Trophoblast cell (in vitro differentiated cells and primary cell): ENCODE results near the gene IDE.

Experiments
- DNase-seq, 2 donors: peaks; one replicate each; pipeline ENCODE4 v3.0.0-alpha.2; 2016
- H2AFZ ChIP-seq: 2 replicates; pipeline ENCODE4 v1.6.1; 2013; ENCODE audit warnings: low read length, moderate library complexity, mild to moderate bottlenecking; ENCODE audit not compliant: insufficient read depth, poor library complexity
- H2AK5ac ChIP-seq: 2 replicates; pipeline ENCODE4 v1.6.1; 2013; ENCODE audit warnings: mild to moderate bottlenecking, low read length
- H2BK120ac ChIP-seq: 2 replicates; pipeline ENCODE4 v1.6.1; 2013; ENCODE audit warnings: low read length, mild to moderate bottlenecking, moderate library complexity; ENCODE audit not compliant: insufficient read depth, poor library complexity
- H2BK12ac ChIP-seq: 2 replicates; pipeline ENCODE4 v1.6.1; 2013; ENCODE audit warnings: mild to moderate bottlenecking, low read length, moderate library complexity
- H2BK5ac ChIP-seq: 2 replicates; pipeline ENCODE4 v1.6.1; 2013; ENCODE audit warnings: low read length, low read depth, moderate library complexity, mild to moderate bottlenecking; ENCODE audit not compliant: poor library complexity
- H3K14ac ChIP-seq: 2 replicates; pipeline ENCODE4 v1.6.1; 2013; ENCODE audit warnings: mild to moderate bottlenecking, low read length
- H3K18ac ChIP-seq: 2 replicates; pipeline ENCODE4 v1.6.1; 2013; ENCODE audit warnings: mild to moderate bottlenecking, low read length
- H3K23ac ChIP-seq: 2 replicates; pipeline ENCODE4 v1.6.1; 2013; ENCODE audit warnings: low read length
- H3K27ac ChIP-seq: 2 replicates; pipeline ENCODE4 v1.5.1; 2013; ENCODE audit warnings: low read depth, mild to moderate bottlenecking, inconsistent platforms, low read length, moderate library complexity
- H3K27me3 ChIP-seq: 2 replicates; pipeline ENCODE4 v1.6.1; 2013; ENCODE audit warnings: inconsistent platforms, mild to moderate bottlenecking, low read length, moderate library complexity; ENCODE audit not compliant: insufficient read depth
- H3K36me3 ChIP-seq, 2 experiments: 1 replicate in 1 of 2; 2 replicates in 1 of 2; pipeline ENCODE4 v1.6.1; 2013; ENCODE audit warnings: low read length in 2 of 2, mild to moderate bottlenecking in 2 of 2, moderate library complexity in 1 of 2; ENCODE audit not compliant: insufficient read depth in 2 of 2, control insufficient read depth in 1 of 2
- H3K4ac ChIP-seq: 2 replicates; pipeline ENCODE4 v1.6.1; 2013; ENCODE audit warnings: low read depth, mild to moderate bottlenecking, low read length, moderate library complexity
- H3K4me1 ChIP-seq, 2 experiments: 1 replicate in 1 of 2; 2 replicates in 1 of 2; pipeline ENCODE4 v1.6.1; 2013; ENCODE audit warnings: low read length in 2 of 2, mild to moderate bottlenecking in 2 of 2, moderate library complexity in 1 of 2; ENCODE audit not compliant: insufficient read depth in 2 of 2, control insufficient read depth in 1 of 2
- H3K4me2 ChIP-seq: 2 replicates; pipeline ENCODE4 v1.6.1; 2013; ENCODE audit warnings: inconsistent platforms, mild to moderate bottlenecking, low read length, moderate library complexity
- H3K4me3 ChIP-seq: 2 replicates; pipeline ENCODE4 v1.5.1; 2013; ENCODE audit warnings: mild to moderate bottlenecking, low read depth, low read length, inconsistent platforms
- H3K79me1 ChIP-seq: one replicate; pipeline ENCODE4 v1.6.1; 2013; ENCODE audit warnings: low read length
- H3K79me2 ChIP-seq: 2 replicates; pipeline ENCODE4 v1.6.1; 2013; ENCODE audit warnings: low read length, mild to moderate bottlenecking; ENCODE audit not compliant: control insufficient read depth, insufficient read depth, poor library complexity
- H3K9ac ChIP-seq: 2 replicates; pipeline ENCODE4 v1.6.1; 2013; ENCODE audit warnings: mild to moderate bottlenecking, low read length
- H3K9me3 ChIP-seq: 2 replicates; pipeline ENCODE4 v1.6.1; 2013; ENCODE audit warnings: low read depth, mild to moderate bottlenecking, control low read depth, inconsistent platforms, low read length; ENCODE audit not compliant: insufficient read depth
- H4K12ac ChIP-seq: 2 replicates; pipeline ENCODE4 v1.6.1; 2013; ENCODE audit warnings: low read depth, mild to moderate bottlenecking, low read length, moderate library complexity
- H4K8ac ChIP-seq: 2 replicates; pipeline ENCODE4 v1.6.1; 2013; ENCODE audit warnings: low read depth, mild to moderate bottlenecking, low read length, moderate library complexity
- H4K91ac ChIP-seq: one replicate; pipeline ENCODE4 v1.6.1; 2013; ENCODE audit warnings: low read depth, mild to moderate bottlenecking, low read length, moderate library complexity
- WGBS: extraction: QIAGEN DNeasy Blood & Tissue Kit; methylation state at CpG from one replicate; pipeline ENCODE4 v1.1.7; 2013; ENCODE audit warnings: missing lambda C conversion rate; ENCODE audit not compliant: insufficient read length, insufficient coverage; ENCODE audit errors: extremely low coverage; 5-methylcytosine and 5-hydroxymethylcytosine counted together

Gene IDE

GRCh38 chr10:92574548-92575261 is 812 bp upstream of the IDE start:
- Histone ChIP-seq H3K27me3 (no peaks in the 10 kb centered on the region), H3K4me2 (peak overlapping the region; percentile 90), H3K4ac (no peak overlapping the region), H3K27ac (peak overlapping the region; percentile 98), H2AFZ (peak overlapping the region; percentile 94), H3K4me1 (peaks cover 0 to 8% of the 10 kb centered on the region in 2 experiments), H4K8ac (peak overlapping the region; percentile 94), H3K4me3 (no peak overlapping the region), H3K23ac (no peak overlapping the region), H4K91ac (peak overlapping the region; percentile 93), H2BK120ac (peak overlapping the region; percentile 96), H2BK12ac (peak overlapping the region; percentile 18), H3K9me3 (no peaks in the 10 kb centered on the region), H3K36me3 (no peaks in the 10 kb centered on the region), H3K14ac (no peak overlapping the region), H3K79me1 (peaks cover 13% of the 10 kb centered on the region), H3K9ac (no peak overlapping the region), H4K12ac (no peak overlapping the region), H2AK5ac (no peak overlapping the region), H2BK5ac (peak overlapping the region; percentile 95), H3K79me2 (peaks cover 15% of the 10 kb centered on the region), H3K18ac (peak overlapping the region; percentile 98)
- WGBS: no CpG with 5 or more reads among the region's 22 CpGs
- DNase-seq: peak in 1 of 2 donors; percentile 29

GRCh38 chr10:92573091-92573797 is 649 bp downstream of the IDE start:
- Histone ChIP-seq H4K8ac (peak overlapping the region; percentile 94), H4K91ac (peak overlapping the region; percentile 93), H3K4ac (peak overlapping the region; percentile 50), H3K79me2 (peaks cover 15% of the 10 kb centered on the region), H3K18ac (peak overlapping the region; percentile 98), H3K27me3 (no peaks in the 10 kb centered on the region), H3K27ac (peak overlapping the region; percentile 98), H2BK120ac (peak overlapping the region; percentile 96), H4K12ac (peak overlapping the region; percentile 46), H3K4me3 (peak overlapping the region; percentile 85), H2AFZ (peak overlapping the region; percentile 94), H3K36me3 (no peaks in the 10 kb centered on the region), H3K9ac (peak overlapping the region; percentile 89), H3K23ac (no peak overlapping the region), H3K4me1 (peaks cover 0 to 8% of the 10 kb centered on the region in 2 experiments), H3K4me2 (peak overlapping the region; percentile 90), H2BK12ac (no peak overlapping the region), H3K14ac (peak overlapping the region; percentile 65), H2BK5ac (peak overlapping the region; percentile 38), H3K79me1 (peaks cover 13% of the 10 kb centered on the region), H2AK5ac (no peak overlapping the region), H3K9me3 (no peaks in the 10 kb centered on the region)
- DNase-seq: peak; percentile 26 to 65
- WGBS: no CpG with 5 or more reads among the region's 56 CpGs

- Histone ChIP-seq H2AK5ac (no peak overlapping the region), H3K79me1 (peaks cover 13% of the 10 kb centered on the region), H3K4ac (peak overlapping the region; percentile 39), H2BK120ac (no peak overlapping the region), H2AFZ (peak overlapping the region; percentile 19), H3K36me3 (no peaks in the 10 kb centered on the region), H2BK12ac (peak overlapping the region; percentile 6), H3K9me3 (no peaks in the 10 kb centered on the region), H4K12ac (no peak overlapping the region), H2BK5ac (no peak overlapping the region), H4K91ac (peak overlapping the region; percentile 36), H4K8ac (no peak overlapping the region), H3K14ac (peak overlapping the region; percentile 18), H3K27ac (no peak overlapping the region), H3K4me3 (peak overlapping the region; percentile 64), H3K4me1 (peaks cover 0 to 8% of the 10 kb centered on the region in 2 experiments), H3K18ac (peak overlapping the region; percentile 42), H3K27me3 (no peaks in the 10 kb centered on the region), H3K79me2 (peaks cover 15% of the 10 kb centered on the region), H3K4me2 (peak overlapping the region; percentile 90), H3K9ac (no peak overlapping the region), H3K23ac (no peak overlapping the region)
- WGBS: no CpG with 5 or more reads among the region's 8 CpGs
- no peak for DNase-seq
Measured at GRCh38 chr10:92572362-92573090, 1.4 kb downstream of the IDE start.

- peaks cover 0 to 8% of the 10 kb centered on the region in 2 experiments for H3K4me1 ChIP-seq
- no peak overlapping the region for H3K4me3 ChIP-seq
- peaks cover 0 to 3% of the 10 kb centered on the region in 2 experiments for H3K36me3 ChIP-seq
- no peak overlapping the region for H2AFZ ChIP-seq
- WGBS: no CpG with 5 or more reads among the region's 2 CpGs
- peak overlapping the region; percentile 40 for H3K4me2 ChIP-seq
- H2AK5ac ChIP-seq: no peak overlapping the region
- no peak overlapping the region for H3K27ac ChIP-seq
- H3K9ac ChIP-seq: no peak overlapping the region
- no peak overlapping the region for H3K18ac ChIP-seq
- H3K79me1 ChIP-seq: peaks cover 13% of the 10 kb centered on the region
- no peak overlapping the region for H4K12ac ChIP-seq
- H3K27me3 ChIP-seq: no peaks in the 10 kb centered on the region
- H2BK12ac ChIP-seq: no peak overlapping the region
- no peak overlapping the region for H3K14ac ChIP-seq
- H4K91ac ChIP-seq: no peak overlapping the region
- H3K4ac ChIP-seq: no peak overlapping the region
- H3K9me3 ChIP-seq: no peaks in the 10 kb centered on the region
- peaks cover 17% of the 10 kb centered on the region for H3K79me2 ChIP-seq
- no peak overlapping the region for H2BK5ac ChIP-seq
- no peak for DNase-seq
- no peak overlapping the region for H3K23ac ChIP-seq
- no peak overlapping the region for H4K8ac ChIP-seq
- no peak overlapping the region for H2BK120ac ChIP-seq
Measured at GRCh38 chr10:92571649-92572048, 2.2 kb downstream of the IDE start.
